SH-SY5Y (cell line): ENCODE data around the gene CNIH4.

Experiments
- GATA2 ChIP-seq: IDR thresholded peaks from 2 replicates; pipeline ENCODE4 v1.6.1; 2011; ENCODE audit warnings: mild to moderate bottlenecking, low read depth, low read length
- GATA3 ChIP-seq: IDR thresholded peaks from 2 replicates; pipeline ENCODE4 v1.6.1; 2011; ENCODE audit warnings: low read depth, mild to moderate bottlenecking, low read length, moderate library complexity

- TF ChIP-seq GATA2 (no peak), GATA3 (no peak)
Measured at GRCh38 chr1:224390517-224390916, 33.8 kb downstream of the CNIH4 start.
